Femur (tissue), 1 donor: Measurements from ENCODE around the gene PCSK6.
"Not testable (repeated sequence)": the region's sequence is repeated elsewhere in the genome, so short reads cannot be mapped to it uniquely, and the experiment has no call there.

Experiments used
- DNase-seq: peaks from one replicate; pipeline ENCODE4 v3.0.0-alpha.2; 2017

PCSK6 gene

GRCh38 chr15:101396484-101397261, 92.8 kb downstream of the PCSK6 start:
- DNase-seq, result no peak

DNA sequence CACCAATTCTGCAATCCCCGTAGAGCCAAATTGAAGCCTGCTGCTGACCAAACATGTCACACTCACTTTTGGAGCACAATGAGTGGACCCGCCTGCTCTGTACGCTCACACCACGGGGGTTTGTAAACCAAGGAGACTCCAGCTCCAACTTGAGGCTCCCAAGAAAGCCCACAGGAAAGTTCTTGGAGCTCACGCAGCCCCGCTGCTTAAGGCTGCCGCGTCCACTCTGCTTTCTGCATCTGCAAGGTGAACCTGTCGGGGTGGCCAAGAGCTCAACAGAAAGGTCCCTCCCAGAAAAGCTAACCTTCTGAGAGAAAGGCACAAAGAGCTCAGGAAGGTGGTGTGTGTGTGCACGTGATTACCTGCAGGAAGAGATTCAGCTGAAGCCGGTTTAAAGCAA, 94.9 kb downstream of the PCSK6 start:
- no peak for DNase-seq

DNA sequence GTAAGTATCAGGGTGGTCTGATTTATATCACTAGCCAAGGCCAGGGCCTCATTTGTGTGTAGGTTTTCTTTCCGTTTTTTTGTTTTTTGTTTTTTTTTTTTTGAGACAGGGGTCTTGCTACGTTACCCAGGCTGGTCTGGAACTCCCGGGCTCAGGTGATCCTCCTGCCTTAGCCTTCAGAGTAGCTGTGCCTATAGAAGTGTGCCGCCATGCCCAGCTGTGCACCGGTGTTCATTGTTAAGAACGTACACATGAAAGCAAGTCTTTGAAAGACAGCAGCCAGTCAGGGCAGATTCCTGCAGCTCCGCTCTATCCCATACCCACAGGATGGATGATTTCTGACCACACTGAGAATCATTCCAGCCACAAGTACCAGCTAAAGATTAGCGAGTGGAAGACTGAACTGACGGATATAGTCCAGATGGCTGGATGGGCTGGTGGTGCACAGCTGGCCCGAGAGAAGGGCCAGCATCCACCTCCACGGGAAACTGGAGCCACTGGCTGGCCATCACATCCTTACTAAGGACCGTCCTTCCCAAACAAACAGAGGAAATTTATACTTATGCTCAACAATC, 95.4 kb downstream of the PCSK6 start:
- peak; percentile 37 for DNase-seq

DNA sequence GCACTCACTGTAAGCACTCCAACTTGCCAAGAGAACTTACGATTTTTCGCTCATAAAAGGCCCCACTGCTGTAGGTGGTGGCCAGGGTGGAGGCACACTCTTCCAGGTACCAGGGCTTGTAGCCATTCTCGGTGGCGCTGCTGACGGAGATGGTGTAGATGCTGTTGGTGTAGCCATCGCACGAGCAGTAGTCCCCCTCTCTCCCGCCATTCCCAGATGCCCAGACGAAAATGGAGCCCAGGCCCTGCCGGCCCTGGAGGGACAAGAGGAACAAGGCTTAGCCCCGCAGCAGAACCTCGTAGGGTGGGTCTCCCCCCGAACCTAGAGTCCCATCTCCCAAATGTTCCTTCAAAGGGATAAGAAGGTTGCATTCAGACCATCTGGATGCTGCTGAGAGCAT, 96.3 kb downstream of the PCSK6 start:
- DNase-seq, result no peak

GRCh38 chr15:101391981-101392640, 97.4 kb downstream of the PCSK6 start:
- DNase-seq, result no peak

- DNase-seq, result no peak
These were observed 98.1 kb downstream of the PCSK6 start for GRCh38 chr15:101391431-101391830.

DNA sequence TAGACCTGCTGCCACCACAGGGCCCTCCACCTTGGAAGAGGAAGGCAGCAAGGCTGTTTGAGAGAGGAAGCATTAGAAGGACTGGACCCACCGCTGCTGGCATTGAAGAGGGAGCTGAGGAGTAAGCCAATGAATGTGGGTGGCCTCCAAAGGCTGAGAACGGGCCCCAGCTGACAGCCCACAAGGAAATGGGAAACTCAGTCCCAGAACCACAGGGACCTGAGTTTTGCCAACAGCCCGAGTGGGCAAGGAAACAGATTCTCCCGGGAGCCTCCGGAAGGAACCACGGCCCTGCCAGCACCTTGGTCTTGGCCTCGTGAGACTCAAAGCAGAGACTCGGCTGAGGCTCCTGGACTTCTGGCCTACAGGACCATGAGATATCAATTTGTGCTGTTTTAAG, 99.0 kb downstream of the PCSK6 start:
- no peak for DNase-seq

DNA sequence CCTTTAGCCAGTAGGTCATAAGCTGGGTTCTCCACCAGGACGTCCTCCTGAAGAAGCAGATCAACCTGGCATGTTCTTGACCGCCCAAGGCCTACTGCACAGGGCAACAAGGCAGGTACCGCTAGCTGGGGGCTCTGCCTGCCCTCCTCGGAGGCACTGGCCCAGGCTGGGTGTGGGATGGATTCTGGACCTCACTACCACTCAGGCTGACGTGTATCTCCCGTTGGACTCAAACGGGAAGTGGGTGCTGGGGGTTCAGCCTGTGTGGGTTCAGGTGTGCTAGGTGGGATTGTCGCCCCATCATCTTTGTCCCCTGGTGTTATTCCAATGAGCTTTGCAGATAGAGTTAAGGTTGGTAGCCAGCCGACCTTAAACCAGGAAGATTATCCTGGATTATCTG, 99.4 kb downstream of the PCSK6 start:
- DNase-seq, result no peak

DNA sequence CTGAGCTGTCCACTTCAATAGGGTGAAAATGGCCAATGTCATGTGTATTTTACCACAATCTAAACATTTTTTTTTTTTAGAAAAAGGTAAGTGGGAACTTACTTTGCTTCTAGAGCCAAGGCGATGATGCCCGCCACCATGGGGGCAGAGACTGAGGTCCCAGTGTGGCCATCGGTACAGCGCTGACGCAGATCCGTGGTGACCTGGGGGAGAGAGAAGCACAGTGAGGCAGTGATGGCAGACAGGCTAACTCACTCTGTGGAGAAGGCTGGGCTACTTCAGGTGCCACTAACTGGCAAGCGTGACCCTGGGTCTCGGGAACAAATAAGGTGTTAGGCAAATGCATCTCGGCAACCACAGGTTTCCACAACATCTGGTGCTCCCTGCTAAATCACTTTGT, 100.1 kb downstream of the PCSK6 start:
- DNase-seq, result no peak

DNA sequence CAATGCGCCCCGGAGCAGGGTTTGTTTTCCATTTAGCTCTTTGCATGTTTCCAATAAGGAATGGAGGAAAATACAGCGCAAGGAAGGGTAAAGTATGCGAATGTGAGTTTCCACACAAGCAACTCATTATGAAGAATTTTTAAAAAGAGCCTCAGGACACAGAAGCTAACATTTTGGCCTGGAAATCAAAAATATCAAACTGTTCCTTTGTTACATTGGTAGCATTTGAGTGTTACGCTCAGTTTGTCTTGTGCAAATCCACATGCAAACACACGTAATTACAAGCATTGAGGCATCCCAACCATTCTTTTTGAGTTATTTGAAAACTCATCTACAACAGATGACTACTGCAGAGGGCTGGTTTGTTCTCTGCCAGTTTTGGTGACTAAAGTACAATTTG, 101.5 kb downstream of the PCSK6 start:
- no peak for DNase-seq

- no peak for DNase-seq
These were observed 101.9 kb downstream of the PCSK6 start for GRCh38 chr15:101387574-101387973.

DNA sequence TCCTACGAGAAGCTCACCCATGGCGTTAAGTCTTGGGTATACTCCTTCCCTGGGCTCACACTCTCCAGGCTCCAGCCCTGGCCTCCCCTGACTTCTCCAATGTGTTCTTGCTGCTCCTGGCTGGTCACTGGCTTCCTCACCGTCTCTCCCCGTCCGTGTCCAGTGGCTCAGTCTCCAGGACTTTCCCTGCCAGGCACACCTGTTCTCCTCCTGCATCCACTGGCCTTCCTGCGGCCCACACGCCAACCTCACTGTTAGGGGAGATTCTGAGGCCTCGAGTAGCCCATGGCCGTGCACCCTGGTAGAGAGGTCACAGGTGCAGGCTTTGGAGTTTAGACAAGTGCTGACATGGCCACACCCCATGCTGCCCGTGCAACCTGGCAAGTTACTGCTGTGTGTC, 102.5 kb downstream of the PCSK6 start:
- no peak for DNase-seq

GRCh38 chr15:101386006-101386405, 103.5 kb downstream of the PCSK6 start:
- DNase-seq, result no peak

DNA sequence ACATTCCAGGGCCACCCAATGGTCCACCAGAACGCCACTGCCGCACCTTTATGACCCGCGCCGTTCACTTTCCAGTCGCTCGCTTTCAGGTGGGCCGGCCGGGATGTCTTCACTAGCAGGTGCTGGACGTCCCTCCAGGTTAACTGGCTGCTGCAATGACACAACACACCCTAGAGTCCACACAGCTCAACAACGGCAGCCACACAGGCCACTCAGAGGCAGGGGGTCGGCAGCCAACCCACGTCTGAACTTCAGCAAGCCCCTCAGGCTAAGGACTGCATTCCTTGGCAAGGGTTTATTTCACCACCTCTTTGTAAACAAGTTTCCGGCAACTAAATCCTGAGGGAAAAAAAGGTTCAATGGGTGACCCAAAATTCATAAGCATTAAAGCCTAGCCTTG, 105.2 kb downstream of the PCSK6 start:
- DNase-seq, result no peak

- DNase-seq, result no peak
These were observed 107.0 kb downstream of the PCSK6 start for GRCh38 chr15:101382544-101382943.

GRCh38 chr15:101381671-101382212, 107.8 kb downstream of the PCSK6 start:
- no peak for DNase-seq

DNA sequence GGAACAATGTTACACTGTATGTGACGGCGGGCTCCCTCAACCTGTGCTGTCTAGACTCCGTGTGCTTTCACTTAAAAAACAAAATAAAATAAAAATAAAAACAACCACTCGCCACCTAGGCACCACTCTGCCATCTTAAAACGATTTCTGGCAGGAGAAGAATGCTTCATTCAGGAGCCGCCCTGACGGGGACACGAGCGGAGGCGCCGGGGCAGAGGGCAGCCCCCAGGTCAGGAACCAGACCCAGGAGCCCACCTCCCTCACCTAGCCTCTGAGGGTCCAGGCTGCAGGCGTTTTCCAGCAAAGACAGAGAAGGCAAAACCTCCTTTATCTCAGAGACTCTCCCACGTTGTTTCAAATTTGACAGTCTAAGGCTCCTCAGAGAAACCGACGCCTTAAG, 109.4 kb downstream of the PCSK6 start:
- no peak for DNase-seq

DNA sequence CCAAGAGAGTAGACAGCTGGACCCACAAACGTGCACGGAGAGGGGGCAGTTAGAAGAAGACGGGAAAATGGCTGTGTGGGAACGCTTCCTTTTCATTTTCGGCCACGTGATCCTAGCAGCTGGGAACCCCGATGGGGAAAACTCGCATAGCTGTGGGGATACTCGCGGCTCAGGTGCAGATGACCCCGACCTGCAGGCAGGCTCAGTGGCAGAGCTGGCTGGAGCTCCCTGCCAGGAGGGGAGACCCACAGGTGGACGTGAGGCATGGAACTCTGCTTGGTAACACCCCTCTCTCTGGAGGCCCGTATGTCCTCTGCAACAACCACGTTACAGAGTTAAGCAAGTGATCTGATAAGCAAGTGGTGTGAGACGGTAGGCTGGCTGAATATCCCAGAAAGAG, 109.9 kb downstream of the PCSK6 start:
- DNase-seq, result no peak

DNA sequence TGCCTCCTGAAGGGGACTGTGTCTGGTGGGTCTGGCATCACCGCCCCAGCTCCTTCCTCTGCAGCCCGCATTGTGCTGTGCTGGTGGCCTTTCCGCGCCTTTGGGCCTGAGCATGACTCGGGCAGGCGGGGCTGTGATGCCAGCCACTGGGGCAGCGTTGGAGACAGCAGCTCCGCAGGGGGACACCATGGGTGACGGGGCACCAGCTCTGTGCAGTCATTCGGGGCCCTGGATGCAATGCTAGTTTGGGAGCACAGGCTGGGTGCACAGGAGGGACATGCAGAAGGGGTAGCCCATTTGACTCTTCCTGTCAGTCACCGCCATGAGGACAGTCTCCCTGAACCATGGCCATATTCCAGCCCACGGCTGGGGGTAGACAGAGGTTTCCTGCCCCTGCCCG, 110.6 kb downstream of the PCSK6 start:
- DNase-seq, result no peak

DNA sequence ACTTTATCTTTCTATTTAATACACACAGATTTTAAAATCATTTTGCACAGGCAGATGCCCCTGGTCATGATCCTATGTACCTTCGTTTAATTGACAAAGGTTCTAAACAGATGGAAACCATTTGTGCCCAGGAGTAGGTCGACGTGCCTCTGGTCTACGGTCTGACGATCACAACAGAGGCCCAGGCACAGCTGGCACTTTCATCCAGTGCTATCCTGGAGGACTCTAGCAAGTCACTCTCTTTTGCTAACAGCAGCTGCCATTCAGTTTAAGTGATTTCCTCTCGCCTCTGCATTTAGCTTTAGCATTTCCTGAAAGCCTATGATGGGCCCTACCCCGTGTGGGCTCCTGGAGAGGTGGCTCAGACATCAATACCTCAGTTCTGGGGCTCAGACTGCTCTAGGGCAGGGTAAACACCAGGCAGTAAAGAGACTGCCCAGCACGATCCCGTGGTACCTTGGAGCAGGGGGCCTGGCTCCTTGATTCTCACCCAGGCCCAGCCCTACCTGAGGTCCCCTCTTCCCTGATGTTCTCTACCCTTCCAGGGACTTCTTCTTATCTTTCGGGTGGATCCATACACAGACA, 111.2 kb downstream of the PCSK6 start:
- no peak for DNase-seq

GRCh38 chr15:101376615-101377395, 112.7 kb downstream of the PCSK6 start:
- DNase-seq, result no peak

- not testable (repeated sequence) for DNase-seq
These were observed 114.5 kb downstream of the PCSK6 start for GRCh38 chr15:101375006-101375405.

DNA sequence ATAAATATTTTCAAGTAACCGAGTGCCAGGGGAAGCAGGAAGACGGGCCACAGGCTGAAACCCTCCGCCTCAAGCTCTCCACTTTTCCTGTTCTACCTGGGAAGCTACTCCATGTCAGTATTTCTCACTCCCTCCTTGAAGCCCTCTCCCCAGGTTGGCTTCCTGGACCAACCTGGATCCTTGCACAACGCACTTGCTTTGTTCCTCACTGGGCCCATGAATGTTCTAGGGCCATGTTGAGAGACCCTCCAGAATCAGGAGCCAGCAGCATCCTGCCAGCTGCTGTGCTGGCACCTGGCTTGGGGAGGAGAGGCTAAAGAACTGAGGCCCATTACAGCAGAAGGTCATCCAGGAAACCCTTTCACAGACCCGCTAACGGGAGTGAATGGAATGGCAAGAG, 115.2 kb downstream of the PCSK6 start:
- DNase-seq, result no peak
